ENCODE results near the gene TRIM29.
A peak's percentile ranks its signal among the peaks of the same experiment; 100 is the strongest.

The TRIM29 gene

GRCh38 chr11:120139316-120140069, 1.6 kb upstream of the TRIM29 start:
- no peak for DNase-seq (ENCODE audit: low spot score)

DNA sequence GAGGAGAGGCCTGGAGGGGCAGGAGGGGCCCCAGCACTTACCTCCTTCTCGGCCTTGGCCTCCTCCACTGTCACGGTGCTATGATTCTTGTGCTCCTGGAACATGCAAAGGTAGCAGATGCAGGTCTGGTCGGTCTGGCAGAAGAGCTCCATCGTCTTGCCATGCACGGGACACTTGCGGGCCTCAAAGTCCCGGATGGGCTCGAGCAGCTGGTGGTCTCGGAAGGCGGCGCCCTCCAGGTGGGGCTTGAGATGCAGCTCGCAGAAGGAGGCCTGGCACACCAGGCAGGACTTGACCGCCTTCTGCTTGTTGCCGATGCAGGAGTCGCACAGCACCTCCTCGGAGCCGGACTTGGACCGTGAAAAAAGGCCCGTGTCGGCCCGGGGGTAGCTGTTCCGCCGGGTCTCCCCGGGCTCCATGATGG, 714 bp downstream of the TRIM29 start:
- DNase-seq (ENCODE audit: low spot score): no peak

DNA sequence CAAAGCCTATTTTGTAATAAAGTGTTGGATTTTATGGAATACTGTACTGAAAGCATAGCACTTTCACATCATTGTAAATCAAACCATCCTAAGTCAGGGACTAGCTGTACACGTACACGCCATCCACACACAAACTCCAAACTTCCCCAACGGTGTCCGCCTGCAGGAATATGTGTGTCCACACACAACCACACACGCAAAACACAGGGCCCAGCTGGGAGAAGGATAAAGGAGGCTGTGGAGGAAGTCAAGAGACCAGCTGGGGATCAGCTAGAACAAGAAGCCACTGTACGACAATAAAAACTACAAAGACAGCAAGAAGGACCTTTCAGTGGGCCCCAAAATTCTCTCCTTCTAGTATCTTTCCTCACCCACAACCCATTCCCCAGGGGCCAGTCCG, 1.6 kb downstream of the TRIM29 start:
- DNase-seq (ENCODE audit: low spot score): no peak

DNA sequence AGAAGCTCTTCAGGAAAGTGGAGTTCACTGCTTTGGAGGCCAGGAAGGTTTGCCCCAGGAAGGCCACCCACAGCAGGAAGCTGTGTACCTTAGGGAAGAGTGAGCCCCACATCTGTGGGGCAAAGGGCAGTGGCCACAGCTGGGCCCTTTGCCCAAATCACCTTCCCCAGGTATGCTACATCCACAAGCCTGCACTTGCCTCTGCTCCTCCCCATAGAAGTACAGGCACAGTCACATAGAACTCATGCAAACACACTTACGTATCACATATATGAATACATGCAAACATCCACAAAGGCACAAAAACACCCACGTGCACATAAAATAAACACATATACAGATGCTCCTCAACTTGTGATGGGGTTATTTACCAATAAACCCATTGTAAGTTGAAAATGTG, 2.1 kb downstream of the TRIM29 start:
- no peak for DNase-seq (ENCODE audit: low spot score)

DNA sequence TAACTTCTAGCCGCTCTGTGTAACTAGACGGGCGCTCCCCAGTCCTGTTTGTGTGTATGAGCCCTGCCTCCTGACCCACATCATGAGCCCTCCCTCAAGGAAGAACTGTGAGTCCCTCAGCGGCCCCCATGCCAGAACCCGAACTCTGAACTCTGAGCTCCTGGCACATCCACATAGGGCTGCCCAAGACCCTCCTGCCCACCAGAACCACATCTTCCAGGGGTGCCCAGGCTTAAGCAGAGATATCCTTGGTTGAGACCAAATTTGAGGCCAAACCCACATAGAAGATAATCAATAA, 3.0 kb downstream of the TRIM29 start:
- DNase-seq (ENCODE audit: low spot score): no peak

DNA sequence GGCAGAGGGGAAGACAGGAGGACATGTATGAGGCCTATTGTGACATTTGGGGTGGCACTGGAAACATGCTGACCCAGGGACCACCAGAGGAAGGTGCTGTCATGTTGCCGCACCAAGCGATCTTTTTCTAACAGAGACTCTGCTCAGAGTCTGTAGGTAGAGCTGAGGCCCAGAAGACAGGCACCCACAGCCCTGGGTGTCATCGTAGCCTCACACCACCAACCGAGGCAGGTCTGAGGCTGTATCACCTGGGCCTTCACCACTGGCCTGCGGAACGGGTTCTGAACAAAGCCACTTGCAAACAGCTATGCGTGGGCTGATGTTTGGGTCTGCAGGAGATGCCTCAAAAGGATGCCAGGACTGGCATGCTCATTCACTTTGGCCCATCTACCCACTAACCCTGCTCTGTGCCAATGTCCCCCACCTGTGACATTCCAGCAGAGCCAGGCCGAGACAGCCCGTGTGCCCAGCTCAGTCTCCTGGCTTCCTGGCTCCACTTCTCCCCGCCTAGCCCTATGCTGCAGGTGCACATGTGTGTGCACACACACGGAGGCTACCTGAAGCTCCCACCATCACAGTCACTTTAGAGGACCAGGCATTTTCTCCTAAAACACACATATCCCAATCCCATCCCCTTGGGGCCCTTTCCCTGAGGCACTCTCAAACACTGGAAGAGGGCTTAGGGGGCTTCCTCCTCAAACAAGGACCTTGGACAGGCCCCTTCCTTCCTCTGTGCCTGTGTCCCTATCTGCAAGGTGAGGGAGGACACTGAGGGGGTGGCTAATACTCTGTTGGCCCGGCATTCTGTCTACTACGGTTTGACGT, 3.6 kb downstream of the TRIM29 start:
- no peak for DNase-seq (ENCODE audit: low spot score)

DNA sequence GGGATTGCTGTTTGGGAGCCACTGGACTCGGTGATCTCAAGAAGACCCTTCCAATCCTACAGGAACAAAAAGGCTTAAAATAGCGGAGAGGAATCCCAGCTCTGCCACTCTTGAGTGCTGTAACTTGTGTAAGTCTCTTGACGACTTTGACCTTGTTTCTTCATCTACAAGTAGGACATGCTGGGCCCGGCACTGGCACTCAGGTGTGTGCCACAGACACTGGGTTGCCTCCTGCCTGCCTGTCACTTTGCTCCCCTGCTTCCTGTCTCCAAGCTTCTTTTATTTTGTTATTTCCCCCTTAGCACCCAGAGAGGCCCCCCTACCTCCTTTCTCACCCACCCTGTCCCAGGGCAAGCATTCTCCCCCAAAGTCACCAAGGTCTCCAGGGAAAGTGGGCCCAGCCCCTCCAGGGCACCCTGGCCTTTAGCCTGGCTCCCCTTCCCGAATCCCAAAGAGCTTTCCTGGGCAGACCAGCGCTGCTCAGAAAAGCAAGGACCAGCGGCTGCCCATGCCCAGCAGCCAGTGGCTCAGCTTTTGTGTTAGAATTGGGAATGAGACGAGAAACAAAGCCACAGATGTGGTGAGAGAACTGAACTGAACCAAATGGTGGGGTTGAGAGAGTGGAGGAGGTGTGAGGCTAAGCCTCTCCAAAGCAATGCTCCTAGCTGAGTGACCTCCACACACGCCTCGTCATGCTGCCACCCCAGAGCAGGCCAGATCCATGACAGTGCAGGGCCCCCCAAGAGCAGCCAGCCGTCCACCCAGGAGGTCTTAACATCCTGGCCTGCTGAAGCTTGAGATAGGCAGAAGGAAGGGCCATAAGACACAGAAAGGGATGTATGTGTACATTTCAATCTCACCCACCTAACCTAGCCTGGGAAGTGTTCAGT, 4.5 kb downstream of the TRIM29 start:
- no peak for DNase-seq (ENCODE audit: low spot score)

- DNase-seq (ENCODE audit: low spot score): no peak
These were observed 5.2 kb downstream of the TRIM29 start for GRCh38 chr11:120132645-120133185.

- no peak for DNase-seq (ENCODE audit: low spot score)
These were observed 5.8 kb downstream of the TRIM29 start for GRCh38 chr11:120131941-120132644.

DNA sequence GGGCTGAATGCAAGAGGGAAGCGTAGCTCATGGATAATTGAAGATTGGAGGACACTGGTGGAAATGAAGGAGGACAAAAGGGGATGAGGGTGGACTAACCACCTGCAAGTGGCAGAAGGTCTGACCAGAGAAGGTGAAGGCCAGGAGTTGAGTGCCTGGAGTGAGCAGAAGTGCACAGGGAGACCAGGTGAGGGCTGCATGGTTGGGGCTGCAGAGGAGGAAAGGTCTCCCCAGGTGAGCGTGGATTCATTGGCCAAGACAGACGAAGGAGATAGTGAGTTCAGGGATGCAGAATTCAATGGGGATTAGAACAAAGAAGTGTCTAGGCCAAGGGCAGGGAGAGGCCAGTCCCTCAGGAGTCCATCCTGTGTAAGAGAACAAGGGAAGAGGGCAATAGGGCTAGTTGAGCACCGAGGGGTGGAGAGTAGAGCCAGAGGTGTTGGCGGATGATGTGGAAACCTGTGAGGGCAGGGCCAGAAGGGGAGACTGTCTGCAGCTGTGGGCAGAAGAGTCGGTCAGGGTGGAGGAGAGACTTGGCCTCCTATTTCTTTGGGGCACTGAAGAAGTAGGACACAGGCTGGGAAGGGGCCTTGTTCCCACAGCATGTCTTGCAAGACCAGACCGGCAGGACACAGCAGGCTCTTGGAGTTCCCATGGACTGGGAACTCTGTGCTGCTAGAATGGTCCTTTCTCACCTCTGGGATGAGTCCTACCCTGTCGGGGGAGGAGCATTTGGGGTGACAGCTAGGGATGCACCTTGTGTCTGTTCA, 6.7 kb downstream of the TRIM29 start:
- DNase-seq (ENCODE audit: low spot score): no peak

DNA sequence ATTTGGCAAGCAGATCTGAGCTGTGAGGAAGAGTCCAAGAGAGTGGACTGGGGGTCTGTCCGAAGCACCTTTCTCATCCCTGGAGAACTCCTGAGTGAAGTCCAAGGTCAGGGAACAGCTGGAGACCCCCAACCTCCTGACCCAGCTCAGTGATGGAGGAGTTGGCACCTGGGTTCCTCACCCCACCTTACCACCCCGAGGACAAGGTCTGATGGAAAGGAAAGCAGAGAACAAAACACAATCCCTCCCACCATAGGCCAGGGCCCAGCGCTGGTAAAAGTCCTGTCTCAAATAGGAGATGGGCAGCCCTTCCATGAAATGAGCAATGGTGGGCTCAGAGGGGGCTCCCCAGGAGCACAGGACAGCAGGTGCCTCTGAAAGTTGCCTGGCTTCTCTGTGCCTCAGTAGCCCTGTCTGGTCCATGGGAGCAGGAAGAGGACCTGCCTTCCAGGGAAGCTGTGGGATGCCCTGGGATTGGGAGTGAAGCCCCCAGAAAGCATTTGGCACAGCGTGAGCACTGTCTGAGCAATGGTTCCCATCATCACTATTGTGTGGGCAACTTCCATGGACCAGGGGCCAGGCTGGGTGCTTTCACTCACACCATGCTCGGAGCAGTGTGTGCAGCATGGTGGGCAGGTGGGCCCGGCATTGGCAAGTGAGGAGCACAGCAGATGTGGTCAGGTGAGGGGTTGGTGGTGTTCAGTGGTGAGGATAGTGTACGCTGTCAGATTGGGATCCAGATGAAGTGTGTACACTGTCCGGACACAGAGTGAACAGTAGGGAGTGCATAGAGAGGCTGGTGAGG, 7.5 kb downstream of the TRIM29 start:
- no peak for DNase-seq (ENCODE audit: low spot score)

- DNase-seq (ENCODE audit: low spot score): no peak
These were observed 8.3 kb downstream of the TRIM29 start for GRCh38 chr11:120129570-120129969.

- DNase-seq (ENCODE audit: low spot score): peak; percentile 38
These were observed 9.4 kb downstream of the TRIM29 start for GRCh38 chr11:120128392-120129119.

GRCh38 chr11:120127236-120127635, 10.7 kb downstream of the TRIM29 start:
- DNase-seq (ENCODE audit: low spot score): no peak

GRCh38 chr11:120126620-120127019, 11.3 kb downstream of the TRIM29 start:
- DNase-seq (ENCODE audit: low spot score): no peak

DNA sequence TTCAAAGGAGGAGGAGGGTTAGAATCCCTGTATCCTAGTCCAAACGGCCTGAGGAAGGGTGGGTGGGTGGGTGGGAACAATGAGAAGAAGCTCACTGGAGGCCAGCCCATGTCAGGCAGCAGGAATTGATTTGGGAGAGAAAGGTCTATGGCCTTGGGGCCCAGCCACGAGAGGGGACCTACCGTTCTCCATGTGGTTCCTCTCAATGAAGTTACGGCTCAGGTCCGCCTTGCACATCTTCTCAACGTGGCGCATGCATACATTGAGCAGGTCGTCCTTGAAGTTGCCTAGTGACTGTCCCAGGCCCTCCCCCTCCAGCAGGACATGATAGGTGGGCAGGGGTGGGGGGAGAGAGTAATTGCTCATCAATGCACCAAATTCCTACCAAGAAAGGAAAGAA, 12.4 kb downstream of the TRIM29 start:
- no peak for DNase-seq (ENCODE audit: low spot score)

GRCh38 chr11:120125024-120125423, 12.9 kb downstream of the TRIM29 start:
- DNase-seq (ENCODE audit: low spot score): no peak

DNA sequence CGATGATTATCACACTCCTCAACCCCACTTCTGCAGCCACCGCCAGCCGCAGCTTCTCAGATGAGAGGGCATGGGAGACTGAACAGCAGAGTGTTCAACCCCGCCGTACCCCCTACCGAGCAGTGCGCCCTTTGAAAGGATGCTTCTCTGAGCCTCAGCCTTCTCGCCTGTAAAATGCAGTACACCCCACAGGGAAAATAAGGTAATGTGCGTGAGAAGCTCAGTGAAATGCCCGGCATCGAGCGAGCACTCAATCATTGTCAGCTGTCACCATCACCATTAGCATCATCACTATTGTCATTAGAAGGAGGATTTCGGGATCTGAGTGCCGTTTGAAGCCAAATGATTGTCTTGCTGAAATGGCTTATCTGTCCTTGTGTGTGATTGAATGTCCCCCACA, 13.6 kb downstream of the TRIM29 start:
- no peak for DNase-seq (ENCODE audit: low spot score)

- DNase-seq (ENCODE audit: low spot score): no peak
These were observed 14.0 kb downstream of the TRIM29 start for GRCh38 chr11:120123946-120124345.
